Uterus (tissue), 4 donors: ENCODE results near the gene SLC7A4. TPM values are rescaled to one million over a fixed set of nuclear protein-coding genes. Genes with fewer than 3 reads are reported as not detected.

Experiments
- DNase-seq, 2 donors: peaks; one replicate each; pipeline ENCODE4 v3.0.0-alpha.2; 2019 to 2020
- H3K27ac ChIP-seq, 2 donors: fragments of 200-600 bp; sonication (generic); 1 replicate in 1 of 2; 2 replicates in 1 of 2; pipeline ENCODE4 v1.5.1; 2016 to 2018
- H3K27me3 ChIP-seq, 2 donors: fragments of 200-600 bp; sonication (generic); one replicate each; pipeline ENCODE4 v1.5.1; 2018 to 2019; ENCODE audit warnings: control low read depth in 1 of 2
- H3K36me3 ChIP-seq, 2 donors: fragments of 200-600 bp; sonication (generic); one replicate each; pipeline ENCODE4 v1.5.1; 2019; ENCODE audit warnings: control low read depth in 1 of 2
- H3K4me1 ChIP-seq, 2 donors: fragments of 200-600 bp; sonication (generic); one replicate each; pipeline ENCODE4 v1.5.1; 2018 to 2019; ENCODE audit warnings: control low read depth in 1 of 2
- H3K4me3 ChIP-seq, 2 donors: fragments of 200-600 bp; sonication (generic); 1 replicate in 1 of 2; 2 replicates in 1 of 2; pipeline ENCODE4 v1.5.1; 2018 to 2019; ENCODE audit warnings: mild to moderate bottlenecking in 1 of 2
- H3K9me3 ChIP-seq, 2 donors: fragments of 200-600 bp; sonication (generic); one replicate each; pipeline ENCODE4 v1.5.1; 2019; ENCODE audit warnings: control low read depth in 1 of 2
- CTCF ChIP-seq, 4 experiments: fragments of 200-600 bp in 2 of 4; fragments of 450-650 bp in 2 of 4; sonication (generic) in 2 of 4; IDR thresholded peaks; one replicate each; pipeline ENCODE4 v1.5.1; 2016 to 2019; ENCODE audit warnings: antibody characterized with exemption in 4 of 4, mild to moderate bottlenecking in 2 of 4, moderate library complexity in 1 of 4
- POLR2A ChIP-seq, 2 donors: fragments of 450-650 bp; IDR thresholded peaks; one replicate each; pipeline ENCODE4 v1.6.1; 2016; ENCODE audit warnings: antibody characterized with exemption in 2 of 2, mild to moderate bottlenecking in 1 of 2, moderate library complexity in 1 of 2
- intact Hi-C: fragments of 100-400 bp; cut with DNase I; formaldehyde crosslinking; loops from one replicate; pipeline ENCODE4 v1.15.1; 2023; ENCODE audit warnings: low total_unique reads
- total RNA-seq, 4 donors: library from RNA; depleted of rRNA in 3 of 4; stranded (reverse); fragments of >200 nt in 3 of 4; gene quantifications; one replicate each; pipeline versions ENCODE4 v1.1.0 to v1.2.4, GENCODE V29; 2014 to 2023
- donor health status: DM: yes; HTN: yes; CAD: no.

The SLC7A4 gene
- total RNA-seq, 4 donors from 2014 or later = 0.35 to 7.9 (median 0.43) TPM; not detected in 1

DNA sequence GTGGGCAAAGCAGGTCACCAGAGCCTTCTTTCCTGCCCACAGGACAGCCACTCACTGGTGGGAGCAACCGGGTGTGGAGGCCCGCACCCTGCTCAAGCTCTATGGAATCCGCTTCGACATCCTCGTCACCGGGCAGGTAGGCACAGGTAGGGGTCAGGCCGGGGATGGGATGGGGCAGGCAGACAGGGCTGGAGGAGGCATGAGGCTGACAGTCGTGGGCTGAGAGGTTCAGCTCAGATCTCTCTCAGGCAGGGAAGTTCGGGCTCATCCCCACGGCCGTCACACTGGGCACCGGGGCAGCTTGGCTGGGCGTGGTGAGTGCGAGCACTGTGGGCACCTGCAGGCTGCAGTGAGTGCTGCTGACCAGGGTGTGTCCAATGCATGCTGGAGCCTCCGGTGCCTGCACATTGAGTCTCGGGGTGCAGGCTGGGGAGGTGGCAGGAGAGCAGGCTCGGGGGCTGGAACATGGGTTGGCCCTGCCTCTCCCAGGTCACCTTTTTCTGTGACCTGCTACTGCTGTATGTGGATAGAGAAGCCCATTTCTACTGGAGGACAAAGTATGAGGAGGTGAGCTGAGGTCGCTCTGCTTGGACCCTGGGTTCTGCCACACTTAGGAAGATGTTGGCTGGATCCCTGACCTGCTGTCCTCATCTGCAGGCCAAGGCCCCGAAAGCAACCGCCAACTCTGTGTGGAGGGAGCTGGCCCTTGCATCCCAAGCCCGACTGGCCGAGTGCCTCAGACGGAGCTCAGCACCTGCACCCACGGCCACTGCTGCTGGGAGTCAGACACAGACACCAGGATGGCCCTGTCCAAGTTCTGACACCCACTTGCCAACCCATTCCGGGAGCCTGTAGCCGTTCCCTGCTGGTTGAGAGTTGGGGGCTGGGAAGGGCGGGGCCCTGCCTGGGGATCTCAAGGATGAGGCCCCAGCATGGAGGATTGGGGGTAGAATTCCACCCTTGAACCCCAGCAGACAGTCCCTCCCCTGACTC is 6.3 kb downstream of the SLC7A4 start:
- DNase-seq = no peak
- H3K4me3 ChIP-seq = no peak overlapping the region
- no peaks in the 10 kb centered on the region for H3K27me3 ChIP-seq
- H3K4me1 ChIP-seq = no peaks in the 10 kb centered on the region
- H3K27ac ChIP-seq = no peak overlapping the region
- no peak for TF ChIP-seq CTCF (IDR thresholded peaks at IDR 0.05)
- TF ChIP-seq POLR2A (IDR thresholded peaks at IDR 0.05) = no peak
- intact Hi-C loops = no loop called here
- H3K9me3 ChIP-seq = no peaks in the 10 kb centered on the region
- no peaks in the 10 kb centered on the region for H3K36me3 ChIP-seq

- intact Hi-C loops = no loop called here
- TF ChIP-seq CTCF (IDR thresholded peaks at IDR 0.05) = no peak
- TF ChIP-seq POLR2A (IDR thresholded peaks at IDR 0.05) = no peak
- no peak overlapping the region for H3K27ac ChIP-seq
- H3K27me3 ChIP-seq = no peaks in the 10 kb centered on the region
- no peak for DNase-seq
- no peaks in the 10 kb centered on the region for H3K9me3 ChIP-seq
- H3K4me1 ChIP-seq = no peaks in the 10 kb centered on the region
- no peak overlapping the region for H3K4me3 ChIP-seq
- no peaks in the 10 kb centered on the region for H3K36me3 ChIP-seq
Observed at GRCh38 chr22:21025266-21025665, 7.1 kb downstream of the SLC7A4 start.

DNA sequence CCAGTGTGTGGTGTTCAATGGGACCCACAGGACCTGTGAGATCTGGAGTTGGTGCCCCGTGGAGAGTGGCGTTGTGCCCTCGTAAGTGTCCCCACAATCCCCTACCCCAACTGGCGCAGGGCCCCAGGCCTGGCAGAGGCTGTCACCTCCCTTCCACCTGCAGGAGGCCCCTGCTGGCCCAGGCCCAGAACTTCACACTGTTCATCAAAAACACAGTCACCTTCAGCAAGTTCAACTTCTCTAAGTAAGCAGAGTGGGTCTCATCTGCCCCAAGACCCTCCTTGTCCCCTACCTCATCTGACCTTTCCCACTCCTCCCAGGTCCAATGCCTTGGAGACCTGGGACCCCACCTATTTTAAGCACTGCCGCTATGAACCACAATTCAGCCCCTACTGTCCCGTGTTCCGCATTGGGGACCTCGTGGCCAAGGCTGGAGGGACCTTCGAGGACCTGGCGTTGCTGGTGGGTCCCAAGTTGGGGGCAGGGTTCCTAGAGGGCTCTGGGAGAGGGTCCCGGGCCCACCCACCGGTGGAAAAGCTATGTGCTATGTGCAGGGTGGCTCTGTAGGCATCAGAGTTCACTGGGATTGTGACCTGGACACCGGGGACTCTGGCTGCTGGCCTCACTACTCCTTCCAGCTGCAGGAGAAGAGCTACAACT is 9.3 kb downstream of the SLC7A4 start:
- Histone ChIP-seq H3K27me3 (no peaks in the 10 kb centered on the region), H3K27ac (no peak overlapping the region), H3K4me1 (no peaks in the 10 kb centered on the region), H3K9me3 (no peaks in the 10 kb centered on the region), H3K36me3 (no peaks in the 10 kb centered on the region), H3K4me3 (no peak overlapping the region)
- intact Hi-C loops = no loop called here
- TF ChIP-seq POLR2A (IDR thresholded peaks at IDR 0.05) = no peak
- DNase-seq = no peak

DNA sequence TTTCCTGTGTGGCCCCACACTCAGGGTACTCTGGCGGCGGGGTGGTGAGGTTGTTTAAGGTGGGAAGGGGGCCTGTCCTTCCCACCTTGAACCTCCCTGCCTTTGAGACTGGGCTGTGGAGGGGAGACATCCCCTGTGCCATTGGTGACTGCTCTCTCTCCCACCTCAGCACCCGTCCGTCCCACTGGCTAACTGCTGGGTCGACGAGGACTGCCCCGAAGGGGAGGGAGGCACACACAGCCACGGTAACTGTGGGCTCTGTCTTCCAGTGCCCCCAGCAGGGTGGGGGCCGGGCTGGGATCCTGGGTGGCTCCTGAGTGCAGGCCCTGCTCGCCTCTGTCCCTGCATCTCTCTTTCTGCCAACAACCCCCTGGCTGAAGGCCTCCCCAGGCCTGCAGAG is 9.9 kb downstream of the SLC7A4 start:
- intact Hi-C loops = no loop called here
- Histone ChIP-seq H3K4me1 (no peaks in the 10 kb centered on the region), H3K4me3 (no peak overlapping the region), H3K36me3 (no peaks in the 10 kb centered on the region), H3K9me3 (no peaks in the 10 kb centered on the region), H3K27ac (no peak overlapping the region), H3K27me3 (no peaks in the 10 kb centered on the region)
- TF ChIP-seq POLR2A (IDR thresholded peaks at IDR 0.05) (no peak), CTCF (IDR thresholded peaks at IDR 0.05) (no peak)
- no peak for DNase-seq

DNA sequence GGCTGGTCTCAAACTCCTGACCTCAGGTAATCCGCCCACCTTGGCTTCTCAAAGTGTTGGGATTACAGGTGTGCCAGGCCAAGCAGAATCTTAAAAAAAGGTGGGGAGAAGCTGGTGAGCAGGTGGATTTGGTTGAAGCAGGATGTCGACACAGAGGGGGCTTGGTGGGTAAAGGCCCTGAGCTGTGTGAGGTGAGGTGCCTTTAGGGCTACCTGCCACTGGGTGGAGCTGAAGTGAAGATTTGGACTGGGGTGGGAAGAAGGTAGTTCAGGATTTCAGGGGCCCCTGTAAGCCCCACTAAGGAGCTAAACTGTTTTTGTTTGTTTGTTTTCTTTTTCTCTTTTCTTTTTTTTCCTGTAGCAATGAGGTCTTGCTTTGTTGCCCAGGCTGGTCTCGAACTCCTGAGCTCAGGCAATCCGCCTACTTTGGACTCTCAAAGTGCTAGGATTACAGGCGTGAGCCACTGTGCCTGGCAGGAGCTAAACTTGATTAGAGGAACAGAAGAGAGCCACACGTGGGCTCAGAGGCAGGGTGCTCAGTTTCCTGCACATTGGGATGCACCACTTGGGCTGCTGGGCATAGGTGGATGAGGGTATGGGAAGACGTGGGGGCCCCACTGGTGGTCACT is 11.4 kb downstream of the SLC7A4 start:
- no peaks in the 10 kb centered on the region for H3K9me3 ChIP-seq
- H3K27me3 ChIP-seq = no peaks in the 10 kb centered on the region
- intact Hi-C loops = no loop called here
- no peak overlapping the region for H3K27ac ChIP-seq
- DNase-seq = no peak
- H3K4me1 ChIP-seq = no peaks in the 10 kb centered on the region
- H3K36me3 ChIP-seq = no peaks in the 10 kb centered on the region
- TF ChIP-seq POLR2A (IDR thresholded peaks at IDR 0.05) (no peak), CTCF (IDR thresholded peaks at IDR 0.05) (no peak)
- H3K4me3 ChIP-seq = no peak overlapping the region
